ENCODE results near the gene NCAM1. TPM values are rescaled to one million over a fixed set of nuclear protein-coding genes. Genes with fewer than 3 reads are reported as not detected.

NCAM1 gene
- total RNA-seq, 1 experiment from 2014 or later: not detected

DNA sequence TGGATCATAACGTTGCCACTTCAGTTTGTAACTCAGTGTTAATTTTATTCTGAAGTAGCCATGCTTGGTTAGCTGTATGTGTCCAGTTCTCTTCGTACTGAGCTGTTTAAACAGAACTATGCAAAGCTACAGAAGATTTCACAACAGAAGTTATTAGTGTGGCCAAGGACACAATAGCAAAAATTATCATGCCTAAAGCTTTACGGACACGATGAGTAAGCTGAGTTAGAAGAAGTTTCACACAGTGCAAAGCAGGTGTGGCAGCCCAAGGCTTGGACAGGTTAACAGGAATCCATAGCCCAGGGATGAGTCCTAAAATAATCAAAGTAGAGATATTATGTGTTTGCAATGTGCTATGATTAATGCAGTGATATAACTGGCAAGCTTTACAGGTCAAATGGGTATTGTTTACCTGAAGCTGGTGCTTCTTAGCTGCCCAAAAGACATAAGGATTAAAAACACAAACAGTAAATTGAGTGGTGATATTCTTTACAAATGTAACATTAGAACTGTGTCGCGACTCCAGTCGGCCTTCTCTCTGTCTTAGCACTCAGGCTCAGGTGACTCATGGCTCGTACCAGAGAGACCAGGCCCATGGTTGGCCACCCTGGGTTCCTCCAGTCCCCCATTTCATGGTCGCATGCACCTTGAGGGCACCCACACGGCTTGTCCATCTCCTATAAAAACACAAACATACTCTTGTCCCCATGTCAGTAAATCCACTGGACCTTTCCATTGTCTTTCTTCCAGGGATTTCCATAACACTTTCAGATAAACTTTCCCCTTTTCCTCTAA is 35.5 kb upstream of the NCAM1 start:
- Histone ChIP-seq H2AFZ (ENCODE audit: low read length) (no peak overlapping the region), H3F3A (ENCODE audit: low read length, unreplicated experiment) (no peaks in the 10 kb centered on the region), H3K79me2 (ENCODE audit: low read length) (no peaks in the 10 kb centered on the region), H3K36me3 (ENCODE audit: low read depth, low read length) (no peaks in the 10 kb centered on the region), H3K27ac (ENCODE audit: low read length) (no peak overlapping the region), H3K9me2 (replicated peaks; ENCODE audit: low read length) (no peaks in the 10 kb centered on the region), H3K4me1 (ENCODE audit: insufficient read depth, low read length) (no peaks in the 10 kb centered on the region), H4K20me1 (ENCODE audit: low read length) (no peaks in the 10 kb centered on the region), H3K9me3 (ENCODE audit: low read length) (no peaks in the 10 kb centered on the region), H3K4me2 (ENCODE audit: low read length) (no peak overlapping the region), H3K27me3 (ENCODE audit: low read length) (peaks cover 20% of the 10 kb centered on the region), H3K4me3 (ENCODE audit: low read length) (no peak overlapping the region), H3K9ac (ENCODE audit: low read length) (no peak overlapping the region)
- BruUV-seq (replicated peaks): no TSS peak
- no peak for ATAC-seq
- ChIA-PET CTCF (no interaction called here), POLR2A (ENCODE audit: unreplicated experiment) (no interaction called here)
- peak; percentile 13 for DNase-seq
- TF ChIP-seq EZH2 (IDR thresholded peaks at IDR 0.05; ENCODE audit: low read length, unreplicated experiment) (no peak), EZH2phosphoT487 (IDR thresholded peaks at IDR 0.05; ENCODE audit: borderline replicate concordance, low read length) (no peak)
- TF ChIP-seq, protein P1, sequence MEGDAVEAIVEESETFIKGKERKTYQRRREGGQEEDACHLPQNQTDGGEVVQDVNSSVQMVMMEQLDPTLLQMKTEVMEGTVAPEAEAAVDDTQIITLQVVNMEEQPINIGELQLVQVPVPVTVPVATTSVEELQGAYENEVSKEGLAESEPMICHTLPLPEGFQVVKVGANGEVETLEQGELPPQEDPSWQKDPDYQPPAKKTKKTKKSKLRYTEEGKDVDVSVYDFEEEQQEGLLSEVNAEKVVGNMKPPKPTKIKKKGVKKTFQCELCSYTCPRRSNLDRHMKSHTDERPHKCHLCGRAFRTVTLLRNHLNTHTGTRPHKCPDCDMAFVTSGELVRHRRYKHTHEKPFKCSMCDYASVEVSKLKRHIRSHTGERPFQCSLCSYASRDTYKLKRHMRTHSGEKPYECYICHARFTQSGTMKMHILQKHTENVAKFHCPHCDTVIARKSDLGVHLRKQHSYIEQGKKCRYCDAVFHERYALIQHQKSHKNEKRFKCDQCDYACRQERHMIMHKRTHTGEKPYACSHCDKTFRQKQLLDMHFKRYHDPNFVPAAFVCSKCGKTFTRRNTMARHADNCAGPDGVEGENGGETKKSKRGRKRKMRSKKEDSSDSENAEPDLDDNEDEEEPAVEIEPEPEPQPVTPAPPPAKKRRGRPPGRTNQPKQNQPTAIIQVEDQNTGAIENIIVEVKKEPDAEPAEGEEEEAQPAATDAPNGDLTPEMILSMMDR (conservative IDR thresholded peaks at IDR 0.05; ENCODE audit: low read depth, low read length): no peak
- intact Hi-C loops (cut with micrococcal nuclease): no loop called here

DNA sequence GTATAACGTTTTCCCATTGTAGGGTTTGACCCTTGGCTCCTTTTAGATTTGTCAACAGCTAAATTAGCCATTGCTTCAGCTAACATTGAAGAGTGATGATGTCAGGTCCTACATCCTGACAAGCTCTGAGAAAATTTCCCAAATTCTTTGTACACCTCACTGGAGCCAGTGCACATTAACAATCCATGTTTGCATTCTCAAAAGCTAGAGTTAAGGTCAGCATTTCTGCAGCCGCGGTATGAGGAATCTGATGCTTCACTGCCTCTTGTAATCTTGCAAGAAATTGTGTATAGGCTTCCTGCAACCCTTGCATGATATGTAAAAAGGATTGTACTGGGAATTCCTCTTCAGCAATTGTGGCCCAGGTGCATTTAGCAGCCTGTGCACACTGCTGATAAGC is 33.1 kb upstream of the NCAM1 start:
- H3K9me3 ChIP-seq (ENCODE audit: low read length): no peaks in the 10 kb centered on the region
- TF ChIP-seq EZH2 (IDR thresholded peaks at IDR 0.05; ENCODE audit: low read length, unreplicated experiment) (no peak), EZH2phosphoT487 (IDR thresholded peaks at IDR 0.05; ENCODE audit: borderline replicate concordance, low read length) (no peak)
- TF ChIP-seq, protein P1 (conservative IDR thresholded peaks at IDR 0.05; ENCODE audit: low read depth, low read length): no peak
- no peaks in the 10 kb centered on the region for H4K20me1 ChIP-seq (ENCODE audit: low read length)
- H3K27me3 ChIP-seq (ENCODE audit: low read length): peaks cover 25% of the 10 kb centered on the region
- ChIA-PET CTCF (no interaction called here), POLR2A (ENCODE audit: unreplicated experiment) (no interaction called here)
- no peak overlapping the region for H3K4me2 ChIP-seq (ENCODE audit: low read length)
- intact Hi-C loops (cut with micrococcal nuclease): no loop called here
- no peak overlapping the region for H3K4me3 ChIP-seq (ENCODE audit: low read length)
- H3K4me1 ChIP-seq (ENCODE audit: insufficient read depth, low read length): no peaks in the 10 kb centered on the region
- H3K79me2 ChIP-seq (ENCODE audit: low read length): no peaks in the 10 kb centered on the region
- H3K27ac ChIP-seq (ENCODE audit: low read length): no peak overlapping the region
- no peaks in the 10 kb centered on the region for H3K9me2 ChIP-seq (replicated peaks; ENCODE audit: low read length)
- DNase-seq (no peak), ATAC-seq (no peak)
- no TSS peak for BruUV-seq (replicated peaks)
- no peak overlapping the region for H2AFZ ChIP-seq (ENCODE audit: low read length)
- H3K36me3 ChIP-seq (ENCODE audit: low read depth, low read length): no peaks in the 10 kb centered on the region
- H3K9ac ChIP-seq (ENCODE audit: low read length): no peak overlapping the region
- no peaks in the 10 kb centered on the region for H3F3A ChIP-seq (ENCODE audit: low read length, unreplicated experiment)

DNA sequence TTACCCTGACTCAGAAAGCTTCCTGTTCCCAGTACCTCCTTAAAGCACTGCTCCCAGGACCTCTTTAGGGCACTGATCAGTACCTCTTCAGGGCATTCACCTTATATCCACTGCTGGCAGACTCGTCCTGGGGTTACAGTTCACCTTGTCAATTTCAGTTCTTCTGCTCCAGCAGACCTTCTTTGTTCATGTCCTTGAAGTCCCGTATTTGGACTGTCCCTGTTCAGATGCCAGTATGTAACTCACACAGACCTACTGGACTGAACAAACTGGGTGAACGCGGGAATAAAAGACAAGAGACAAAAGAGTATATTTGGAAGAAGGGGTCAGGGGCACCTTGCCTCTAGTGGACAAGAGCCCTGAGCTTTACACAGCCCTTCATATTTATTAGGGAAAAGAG is 31.8 kb upstream of the NCAM1 start:
- peaks cover 23% of the 10 kb centered on the region for H3K27me3 ChIP-seq (ENCODE audit: low read length)
- ChIA-PET CTCF (no interaction called here), POLR2A (ENCODE audit: unreplicated experiment) (no interaction called here)
- ATAC-seq (no peak), DNase-seq (no peak)
- H3K4me1 ChIP-seq (ENCODE audit: insufficient read depth, low read length): no peaks in the 10 kb centered on the region
- H2AFZ ChIP-seq (ENCODE audit: low read length): no peak overlapping the region
- no peaks in the 10 kb centered on the region for H3K9me3 ChIP-seq (ENCODE audit: low read length)
- H3K27ac ChIP-seq (ENCODE audit: low read length): no peak overlapping the region
- H3K4me2 ChIP-seq (ENCODE audit: low read length): no peak overlapping the region
- H3K36me3 ChIP-seq (ENCODE audit: low read depth, low read length): no peaks in the 10 kb centered on the region
- TF ChIP-seq EZH2 (IDR thresholded peaks at IDR 0.05; ENCODE audit: low read length, unreplicated experiment): no peak
- no peak for TF ChIP-seq EZH2phosphoT487 (IDR thresholded peaks at IDR 0.05; ENCODE audit: borderline replicate concordance, low read length)
- TF ChIP-seq, protein P1 (conservative IDR thresholded peaks at IDR 0.05; ENCODE audit: low read depth, low read length): no peak
- H3K9ac ChIP-seq (ENCODE audit: low read length): no peak overlapping the region
- no peaks in the 10 kb centered on the region for H4K20me1 ChIP-seq (ENCODE audit: low read length)
- no peaks in the 10 kb centered on the region for H3K79me2 ChIP-seq (ENCODE audit: low read length)
- no peaks in the 10 kb centered on the region for H3K9me2 ChIP-seq (replicated peaks; ENCODE audit: low read length)
- no TSS peak for BruUV-seq (replicated peaks)
- intact Hi-C loops (cut with micrococcal nuclease): no loop called here
- H3K4me3 ChIP-seq (ENCODE audit: low read length): no peak overlapping the region
- no peaks in the 10 kb centered on the region for H3F3A ChIP-seq (ENCODE audit: low read length, unreplicated experiment)

All from PC-3 (cell line).